Kidney (tissue), 14 donors: ENCODE measurements around the gene TUBE1. TPM values are rescaled to one million over a fixed set of nuclear protein-coding genes. Genes with fewer than 3 reads are reported as not detected.

ENCODE experiments used
- DNase-seq, 5 donors: peaks; one replicate each; pipeline ENCODE4 v3.0.0-alpha.2; 2013 to 2020
- FAIRE-seq: peaks from 2 replicates; lab custom pipeline; 2012; peaks lifted over from hg19 to GRCh38; lab: Jason Lieb, UNC
- H3K27ac ChIP-seq, 2 donors: one replicate each; pipeline ENCODE4 v1.7.0; 2013; ENCODE audit warnings: low read depth in 2 of 2, low read length in 2 of 2, inconsistent platforms in 1 of 2
- H3K27me3 ChIP-seq: one replicate; pipeline ENCODE4 v1.7.1; 2013; ENCODE audit warnings: low read length, inconsistent platforms; ENCODE audit not compliant: control insufficient read depth, insufficient read depth
- H3K36me3 ChIP-seq, 3 donors: one replicate each; pipeline versions ENCODE4 v1.7.0 to v1.7.1; 2013; ENCODE audit warnings: low read length in 3 of 3, control low read depth in 1 of 3, inconsistent platforms in 1 of 3; ENCODE audit not compliant: insufficient read depth in 3 of 3, control insufficient read depth in 2 of 3
- H3K4me1 ChIP-seq, 3 donors: one replicate each; pipeline versions ENCODE4 v1.7.0 to v1.7.1; 2013; ENCODE audit warnings: low read length in 3 of 3, inconsistent platforms in 1 of 3, low read depth in 1 of 3; ENCODE audit not compliant: control insufficient read depth in 2 of 3, insufficient read depth in 2 of 3
- H3K4me3 ChIP-seq, 3 donors: one replicate each; pipeline versions ENCODE4 v1.7.0 to v1.8.1; 2013; ENCODE audit warnings: low read length in 3 of 3, control low read depth in 1 of 3, inconsistent platforms in 1 of 3
- H3K9ac ChIP-seq, 3 donors: one replicate each; pipeline versions ENCODE4 v1.7.0 to v1.7.1; 2013; ENCODE audit warnings: low read length in 3 of 3, control low read depth in 1 of 3, inconsistent platforms in 1 of 3
- H3K9me3 ChIP-seq, 3 donors: one replicate each; pipeline versions ENCODE4 v1.7.0 to v1.7.1; 2013; ENCODE audit warnings: low read length in 3 of 3, control low read depth in 1 of 3, inconsistent platforms in 1 of 3; ENCODE audit not compliant: control insufficient read depth in 2 of 3, insufficient read depth in 1 of 3
- intact Hi-C: fragments of 100-400 bp; cut with DNase I; formaldehyde crosslinking; loops from one replicate; pipeline ENCODE4 v1.11.1; 2022
- polyA plus RNA-seq: library from polyadenylated mRNA; stranded (reverse); fragments of 350-450 nt; fragmentation: Illumina TruSeq; extraction: RNeasy Lipid Tissue Mini Kit (QIAGEN cat#74804); gene quantifications from one replicate; pipeline ENCODE4 v1.2.3, GENCODE V29; 2014; ENCODE audit warnings: low read depth, low replicate concordance; ENCODE audit not compliant: insufficient read depth
- total RNA-seq: library from RNA; stranded (reverse); fragmentation: NEBNext Ultra II Directional; extraction: Animal tissue kit (Norgen Biotek cat#: 25700); gene quantifications from one replicate; pipeline ENCODE4 v1.2.1, GENCODE V29; 2021
- TF ChIP-seq, protein P1 (sequence below): IDR thresholded peaks from 3 replicates; pipeline ENCODE4 v1.5.1; 2012; ENCODE audit warnings: mild to moderate bottlenecking, moderate library complexity, borderline replicate concordance; ENCODE audit not compliant: insufficient read depth; ENCODE audit errors: extremely low read depth
- donor health status: control.
- donor health status: control.
- donor health status: control.
- donor health status: control.
- donor health status: control.
- donor health status: DM: yes; HTN: yes; CAD: no.
- donor health status: Normal renal cell carcinoma (clear cell type).

Gene TUBE1
- total and polyA plus RNA-seq, 2 donors from 2014 or later = 13.6 to 21.2 TPM

GRCh38 chr6:112085286-112086065 lies 1.8 kb downstream of the TUBE1 start:
- H3K27ac ChIP-seq = no peak overlapping the region
- H3K36me3 ChIP-seq = peaks cover 0 to 15% (median 0%) of the 10 kb centered on the region in 3 donors
- H3K9ac ChIP-seq = no peak overlapping the region
- H3K4me3 ChIP-seq = no peak overlapping the region
- peaks cover 0 to 5% (median 3%) of the 10 kb centered on the region in 3 donors for H3K4me1 ChIP-seq
- intact Hi-C loops = no loop called here
- FAIRE-seq (no peak), DNase-seq (no peak)
- TF ChIP-seq, protein P1, sequence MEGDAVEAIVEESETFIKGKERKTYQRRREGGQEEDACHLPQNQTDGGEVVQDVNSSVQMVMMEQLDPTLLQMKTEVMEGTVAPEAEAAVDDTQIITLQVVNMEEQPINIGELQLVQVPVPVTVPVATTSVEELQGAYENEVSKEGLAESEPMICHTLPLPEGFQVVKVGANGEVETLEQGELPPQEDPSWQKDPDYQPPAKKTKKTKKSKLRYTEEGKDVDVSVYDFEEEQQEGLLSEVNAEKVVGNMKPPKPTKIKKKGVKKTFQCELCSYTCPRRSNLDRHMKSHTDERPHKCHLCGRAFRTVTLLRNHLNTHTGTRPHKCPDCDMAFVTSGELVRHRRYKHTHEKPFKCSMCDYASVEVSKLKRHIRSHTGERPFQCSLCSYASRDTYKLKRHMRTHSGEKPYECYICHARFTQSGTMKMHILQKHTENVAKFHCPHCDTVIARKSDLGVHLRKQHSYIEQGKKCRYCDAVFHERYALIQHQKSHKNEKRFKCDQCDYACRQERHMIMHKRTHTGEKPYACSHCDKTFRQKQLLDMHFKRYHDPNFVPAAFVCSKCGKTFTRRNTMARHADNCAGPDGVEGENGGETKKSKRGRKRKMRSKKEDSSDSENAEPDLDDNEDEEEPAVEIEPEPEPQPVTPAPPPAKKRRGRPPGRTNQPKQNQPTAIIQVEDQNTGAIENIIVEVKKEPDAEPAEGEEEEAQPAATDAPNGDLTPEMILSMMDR = no peak
- no peaks in the 10 kb centered on the region for H3K9me3 ChIP-seq
- no peaks in the 10 kb centered on the region for H3K27me3 ChIP-seq

GRCh38 chr6:112081569-112081968 lies 5.7 kb downstream of the TUBE1 start:
- intact Hi-C loops = no loop called here
- no peaks in the 10 kb centered on the region for H3K27me3 ChIP-seq
- H3K4me1 ChIP-seq = peaks cover 0 to 5% (median 0%) of the 10 kb centered on the region in 3 donors
- H3K9me3 ChIP-seq = no peaks in the 10 kb centered on the region
- H3K4me3 ChIP-seq = no peak overlapping the region
- H3K9ac ChIP-seq = no peak overlapping the region
- FAIRE-seq (no peak), DNase-seq (no peak)
- TF ChIP-seq, protein P1 = no peak
- peaks cover 0 to 28% (median 3%) of the 10 kb centered on the region in 3 donors for H3K36me3 ChIP-seq
- no peak overlapping the region for H3K27ac ChIP-seq

DNA sequence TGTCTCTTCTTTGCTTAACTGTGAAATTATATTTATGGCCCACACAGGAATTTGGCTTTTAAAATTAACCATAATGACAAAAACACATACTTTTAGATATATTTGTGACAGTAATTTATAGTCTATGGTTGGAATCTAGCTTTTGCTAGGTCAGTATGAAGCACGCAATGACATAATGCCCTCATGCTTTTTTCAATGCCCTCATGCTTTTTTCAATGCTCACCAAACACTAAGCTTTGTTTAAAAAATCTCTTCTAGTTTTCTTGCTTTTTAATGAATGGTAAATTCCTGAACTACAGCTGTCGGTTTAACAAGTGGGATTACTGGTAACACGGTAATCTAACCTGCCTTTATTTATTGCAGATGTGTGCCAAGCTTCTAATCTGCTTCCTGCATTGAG lies 20.7 kb downstream of the TUBE1 start:
- TF ChIP-seq, protein P1 = no peak
- FAIRE-seq = no peak
- Histone ChIP-seq H3K4me1 (no peaks in the 10 kb centered on the region), H3K4me3 (no peak overlapping the region), H3K9me3 (no peaks in the 10 kb centered on the region), H3K27ac (no peak overlapping the region), H3K9ac (no peak overlapping the region), H3K36me3 (peaks cover 0 to 3% (median under 1%) of the 10 kb centered on the region in 3 donors), H3K27me3 (no peaks in the 10 kb centered on the region)
- intact Hi-C loops = no loop called here
- DNase-seq = no peak
